SK-N-SH (cell line): ENCODE measurements around the gene XXYLT1.

Source experiments
- CTCF ChIP-seq: fragments of 200-600 bp; sonication (generic); IDR thresholded peaks from 2 replicates; pipeline ENCODE4 v1.6.1; 2017; ENCODE audit warnings: antibody characterized with exemption, mild to moderate bottlenecking, moderate library complexity
- EZH2phosphoT487 ChIP-seq: fragments of 200-600 bp; sonication (generic); IDR thresholded peaks from 2 replicates; pipeline ENCODE4 v1.6.1; 2017; ENCODE audit warnings: low read depth, mixed run types, mild to moderate bottlenecking, antibody characterized with exemption, moderate library complexity, borderline replicate concordance
- FOXM1 ChIP-seq: IDR thresholded peaks from 2 replicates; pipeline ENCODE4 v1.4.0; 2012; ENCODE audit warnings: low read depth, mild to moderate bottlenecking
- GATA2 ChIP-seq: sonication (generic); formaldehyde crosslinking; IDR thresholded peaks from 2 replicates; pipeline ENCODE4 v1.5.0; 2020; ENCODE audit warnings: mild to moderate bottlenecking, missing genetic modification reagents
- TEAD4 ChIP-seq: IDR thresholded peaks from 2 replicates; pipeline ENCODE4 v1.4.0; 2012; ENCODE audit warnings: mild to moderate bottlenecking, borderline replicate concordance; ENCODE audit not compliant: insufficient read depth
- YY1 ChIP-seq: IDR thresholded peaks from 2 replicates; pipeline ENCODE4 v1.4.0; 2012; ENCODE audit warnings: low read depth, mild to moderate bottlenecking
- TF ChIP-seq, protein P1 (sequence below): IDR thresholded peaks from 2 replicates; pipeline ENCODE4 v1.6.1; 2012; ENCODE audit warnings: mild to moderate bottlenecking, low read depth, low read length, moderate library complexity

DNA sequence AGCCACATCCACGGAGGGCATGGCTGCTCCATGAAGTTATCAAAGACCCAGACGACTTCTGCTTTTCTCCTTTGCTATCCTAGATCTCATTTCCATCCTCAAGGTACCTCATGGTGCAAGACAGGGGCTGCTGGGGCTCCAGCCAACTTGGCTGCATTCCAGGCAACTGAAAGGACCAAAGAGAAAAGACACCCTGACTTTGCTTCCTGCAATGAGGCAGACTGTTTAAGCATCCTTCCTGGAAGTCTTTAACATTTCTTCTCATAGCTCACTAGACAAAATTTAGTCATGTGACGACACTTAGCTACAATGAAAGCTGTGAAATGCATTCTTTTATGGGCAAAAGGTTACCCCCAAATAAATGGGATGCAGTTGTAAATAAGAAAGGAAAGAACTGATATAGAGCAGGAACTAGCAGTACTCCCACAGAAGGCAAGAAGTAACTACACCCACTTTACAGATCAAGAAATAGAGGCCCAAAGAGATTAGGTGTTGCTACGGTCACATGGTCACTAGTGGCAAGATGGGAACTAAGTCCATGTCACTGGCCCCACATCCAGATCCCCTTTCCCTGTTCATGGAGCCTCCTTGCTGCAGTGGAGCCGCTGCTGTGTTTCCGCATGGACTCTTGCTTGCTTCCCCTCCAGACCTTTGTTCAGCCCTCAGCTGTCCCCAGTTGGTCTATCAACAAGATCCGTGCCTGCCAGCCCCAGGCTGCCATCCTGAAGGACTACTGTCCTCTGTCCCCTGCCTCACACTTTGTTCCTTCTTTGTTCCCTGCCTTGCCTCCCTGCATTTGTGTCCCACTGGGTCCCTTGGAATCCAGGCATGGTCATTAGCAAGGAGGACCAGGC, 107.0 kb downstream of the XXYLT1 start:
- TF ChIP-seq GATA2 (CRISPR knock-in tag) (no peak), TEAD4 (no peak), FOXM1 (no peak), YY1 (no peak), EZH2phosphoT487 (no peak), CTCF (no peak)
- TF ChIP-seq, protein P1, sequence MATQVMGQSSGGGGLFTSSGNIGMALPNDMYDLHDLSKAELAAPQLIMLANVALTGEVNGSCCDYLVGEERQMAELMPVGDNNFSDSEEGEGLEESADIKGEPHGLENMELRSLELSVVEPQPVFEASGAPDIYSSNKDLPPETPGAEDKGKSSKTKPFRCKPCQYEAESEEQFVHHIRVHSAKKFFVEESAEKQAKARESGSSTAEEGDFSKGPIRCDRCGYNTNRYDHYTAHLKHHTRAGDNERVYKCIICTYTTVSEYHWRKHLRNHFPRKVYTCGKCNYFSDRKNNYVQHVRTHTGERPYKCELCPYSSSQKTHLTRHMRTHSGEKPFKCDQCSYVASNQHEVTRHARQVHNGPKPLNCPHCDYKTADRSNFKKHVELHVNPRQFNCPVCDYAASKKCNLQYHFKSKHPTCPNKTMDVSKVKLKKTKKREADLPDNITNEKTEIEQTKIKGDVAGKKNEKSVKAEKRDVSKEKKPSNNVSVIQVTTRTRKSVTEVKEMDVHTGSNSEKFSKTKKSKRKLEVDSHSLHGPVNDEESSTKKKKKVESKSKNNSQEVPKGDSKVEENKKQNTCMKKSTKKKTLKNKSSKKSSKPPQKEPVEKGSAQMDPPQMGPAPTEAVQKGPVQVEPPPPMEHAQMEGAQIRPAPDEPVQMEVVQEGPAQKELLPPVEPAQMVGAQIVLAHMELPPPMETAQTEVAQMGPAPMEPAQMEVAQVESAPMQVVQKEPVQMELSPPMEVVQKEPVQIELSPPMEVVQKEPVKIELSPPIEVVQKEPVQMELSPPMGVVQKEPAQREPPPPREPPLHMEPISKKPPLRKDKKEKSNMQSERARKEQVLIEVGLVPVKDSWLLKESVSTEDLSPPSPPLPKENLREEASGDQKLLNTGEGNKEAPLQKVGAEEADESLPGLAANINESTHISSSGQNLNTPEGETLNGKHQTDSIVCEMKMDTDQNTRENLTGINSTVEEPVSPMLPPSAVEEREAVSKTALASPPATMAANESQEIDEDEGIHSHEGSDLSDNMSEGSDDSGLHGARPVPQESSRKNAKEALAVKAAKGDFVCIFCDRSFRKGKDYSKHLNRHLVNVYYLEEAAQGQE = no peak
